Measurements from ENCODE around the gene ZNF256.
A peak's percentile ranks its signal among the peaks of the same experiment; 100 is the strongest.

The ZNF256 gene

GRCh38 chr19:57947419-57948134 lies at the start of gene ZNF256:
TSS of gene ZNF256 (minus strand) at chr19:57947706. CDS start at chr19:57947474, 232 bp downstream.
- peak; percentile 46 for DNase-seq (ENCODE audit: low read depth, low spot score)
- peak; percentile 63 for TF ChIP-seq CTCF (IDR thresholded peaks at IDR 0.05; ENCODE audit: insufficient read depth, low read length, missing control alignments)
- H3K4me3 ChIP-seq (ENCODE audit: low read depth, low read length), result peak within 1 kb of the TSS; percentile 81
- ChIA-PET POLR2A (no interaction called here), CTCF (no interaction called here)

GRCh38 chr19:57992841-57993240 lies 45.3 kb upstream of the ZNF256 start:
- ChIA-PET POLR2A (no interaction called here), CTCF (interaction anchor here (2.5 kb wide), 1 partner anchor 10 kb away, joined by 9 read pairs; the partner anchor contains the start of gene ZNF606)
- no peak overlapping the region for H3K4me3 ChIP-seq (ENCODE audit: low read depth, low read length)
- no peak for DNase-seq (ENCODE audit: low read depth, low spot score)
- no peak for TF ChIP-seq CTCF (IDR thresholded peaks at IDR 0.05; ENCODE audit: insufficient read depth, low read length, missing control alignments)

GRCh38 chr19:57978586-57979289 lies 31.2 kb upstream of the ZNF256 start:
- TF ChIP-seq CTCF (IDR thresholded peaks at IDR 0.05; ENCODE audit: insufficient read depth, low read length, missing control alignments), result no peak
- no peak for DNase-seq (ENCODE audit: low read depth, low spot score)
- ChIA-PET POLR2A (no interaction called here), CTCF (no interaction called here)
- H3K4me3 ChIP-seq (ENCODE audit: low read depth, low read length), result no peak overlapping the region

GRCh38 chr19:57974434-57974833 lies 26.9 kb upstream of the ZNF256 start, which contains the start of gene C19orf18:
TSS of gene C19orf18 (minus strand) at chr19:57974534. CDS start at chr19:57974432, 102 bp downstream.
- ChIA-PET POLR2A (no interaction called here), CTCF (no interaction called here)
- H3K4me3 ChIP-seq (ENCODE audit: low read depth, low read length), result no peak within 1 kb of the TSS
- TF ChIP-seq CTCF (IDR thresholded peaks at IDR 0.05; ENCODE audit: insufficient read depth, low read length, missing control alignments), result no peak
- no peak for DNase-seq (ENCODE audit: low read depth, low spot score)

GRCh38 chr19:57964761-57965160 lies 17.3 kb upstream of the ZNF256 start:
- POLR2A ChIA-PET, result no interaction called here
- H3K4me3 ChIP-seq (ENCODE audit: low read depth, low read length), result no peak overlapping the region
- no peak for DNase-seq (ENCODE audit: low read depth, low spot score)
- no peak for TF ChIP-seq CTCF (IDR thresholded peaks at IDR 0.05; ENCODE audit: insufficient read depth, low read length, missing control alignments)
- CTCF ChIA-PET, result no interaction called here

GRCh38 chr19:57961785-57962184 lies 14.3 kb upstream of the ZNF256 start:
- ChIA-PET POLR2A (no interaction called here), CTCF (no interaction called here)
- DNase-seq (ENCODE audit: low read depth, low spot score), result no peak
- no peak for TF ChIP-seq CTCF (IDR thresholded peaks at IDR 0.05; ENCODE audit: insufficient read depth, low read length, missing control alignments)
- no peak overlapping the region for H3K4me3 ChIP-seq (ENCODE audit: low read depth, low read length)

Measured in AG04449 (cell line).